CD14-positive monocyte (primary cell): Measurements from ENCODE around the gene NID1. TPM values are rescaled to one million over a fixed set of nuclear protein-coding genes. Genes with fewer than 3 reads are reported as not detected.

Experiments
- DNase-seq, 3 donors: peaks; one replicate each; pipeline ENCODE4 v3.0.0-alpha.2; 2011 to 2022
- H2AFZ ChIP-seq: 2 replicates; pipeline ENCODE4 v1.6.0; 2012; ENCODE audit warnings: mild to moderate bottlenecking, low read depth, low read length, inconsistent platforms; ENCODE audit not compliant: insufficient read depth, poor library complexity, severe bottlenecking
- H3K27ac ChIP-seq, 2 donors: 1 replicate in 1 of 2; 2 replicates in 1 of 2; pipeline ENCODE4 v1.5.1; 2012 to 2013; ENCODE audit warnings: low read length in 2 of 2, control low read depth in 1 of 2, inconsistent platforms in 1 of 2, low read depth in 1 of 2, mild to moderate bottlenecking in 1 of 2
- H3K27me3 ChIP-seq, 2 donors: one replicate each; pipeline versions ENCODE4 v1.6.0 to v1.6.1; 2011 to 2013; ENCODE audit warnings: low read length in 2 of 2; ENCODE audit not compliant: control insufficient read depth in 2 of 2, insufficient read depth in 2 of 2
- H3K36me3 ChIP-seq, 2 donors: replicated peaks in 1 of 2; 1 replicate in 1 of 2; 2 replicates in 1 of 2; pipeline versions ENCODE4 v1.5.1 to v1.6.1; 2012 to 2013; ENCODE audit warnings: low read length in 2 of 2, control low read depth in 1 of 2, inconsistent platforms in 1 of 2, mild to moderate bottlenecking in 1 of 2; ENCODE audit not compliant: insufficient read depth in 2 of 2, control insufficient read depth in 1 of 2
- H3K4me1 ChIP-seq, 2 donors: 1 replicate in 1 of 2; 2 replicates in 1 of 2; pipeline versions ENCODE4 v1.5.1 to v1.6.1; 2012 to 2013; ENCODE audit warnings: low read length in 2 of 2, control low read depth in 1 of 2, inconsistent platforms in 1 of 2, mild to moderate bottlenecking in 1 of 2, moderate library complexity in 1 of 2; ENCODE audit not compliant: insufficient read depth in 2 of 2, control insufficient read depth in 1 of 2
- H3K4me2 ChIP-seq: replicated peaks from 2 replicates; pipeline ENCODE3; 2012; ENCODE audit warnings: low read length, moderate library complexity, mild to moderate bottlenecking; ENCODE audit not compliant: poor library complexity, severe bottlenecking; ENCODE audit errors: extremely low read depth
- H3K4me3 ChIP-seq, 3 experiments: fragments of 200-600 bp in 1 of 3; sonication (generic) in 1 of 3; replicated peaks in 1 of 3; 1 replicate in 2 of 3; 2 replicates in 1 of 3; pipeline ENCODE4 v1.5.1; 2011 to 2013; ENCODE audit warnings: low read length in 3 of 3, mild to moderate bottlenecking in 3 of 3, control low read depth in 2 of 3, low read depth in 2 of 3, inconsistent platforms in 1 of 3, moderate library complexity in 1 of 3
- H3K79me2 ChIP-seq: 2 replicates; pipeline ENCODE4 v1.6.0; 2012; ENCODE audit warnings: mild to moderate bottlenecking, control low read depth, inconsistent platforms, low read length, moderate library complexity; ENCODE audit not compliant: insufficient read depth
- H3K9ac ChIP-seq: 2 replicates; pipeline ENCODE4 v1.6.0; 2017; ENCODE audit warnings: low read length, mild to moderate bottlenecking; ENCODE audit not compliant: insufficient read depth, poor library complexity, severe bottlenecking
- H3K9me3 ChIP-seq, 2 donors: replicated peaks in 1 of 2; 1 replicate in 1 of 2; 2 replicates in 1 of 2; pipeline versions ENCODE4 v1.5.1 to v1.6.1; 2012 to 2013; ENCODE audit warnings: low read length in 2 of 2, control low read depth in 1 of 2; ENCODE audit not compliant: control insufficient read depth in 1 of 2, insufficient read depth in 1 of 2
- H4K20me1 ChIP-seq: 2 replicates; pipeline ENCODE4 v1.6.0; 2012; ENCODE audit warnings: mild to moderate bottlenecking, low read length, control low read depth, moderate library complexity; ENCODE audit not compliant: insufficient read depth
- H3K27ac Mint-ChIP-seq, 7 donors: one replicate each; pipeline ENCODE4 v1.8.0; 2020; ENCODE audit warnings: mild to moderate bottlenecking in 7 of 7, mixed read lengths in 7 of 7, moderate library complexity in 6 of 7, inconsistent platforms in 2 of 7
- H3K27me3 Mint-ChIP-seq, 3 donors: one replicate each; pipeline ENCODE4 v1.8.0; 2021 to 2022; ENCODE audit warnings: low read depth in 3 of 3, mild to moderate bottlenecking in 3 of 3, mixed read lengths in 3 of 3, moderate library complexity in 3 of 3, inconsistent platforms in 1 of 3
- H3K36me3 Mint-ChIP-seq, 2 donors: one replicate each; pipeline ENCODE4 v1.8.0; 2020; ENCODE audit warnings: mixed read lengths in 2 of 2, inconsistent platforms in 1 of 2, mild to moderate bottlenecking in 1 of 2
- H3K4me1 Mint-ChIP-seq: one replicate; pipeline ENCODE4 v1.8.0; 2020; ENCODE audit warnings: mild to moderate bottlenecking, mixed read lengths
- H3K4me3 Mint-ChIP-seq, 2 donors: one replicate each; pipeline ENCODE4 v1.8.0; 2020; ENCODE audit warnings: mild to moderate bottlenecking in 2 of 2, mixed read lengths in 2 of 2, moderate library complexity in 1 of 2
- H3K9me3 Mint-ChIP-seq, 7 donors: one replicate each; pipeline ENCODE4 v1.8.0; 2020 to 2022; ENCODE audit warnings: mixed read lengths in 7 of 7, mild to moderate bottlenecking in 6 of 7, moderate library complexity in 6 of 7, inconsistent platforms in 2 of 7
- CTCF ChIP-seq: fragments of 200-600 bp; IDR thresholded peaks from one replicate; pipeline ENCODE4 v1.8.0; 2022; ENCODE audit warnings: antibody characterized with exemption, mild to moderate bottlenecking
- WGBS: methylation state at CpG from one replicate; pipeline ENCODE4 v1.1.5; 2013; ENCODE audit warnings: missing lambda C conversion rate; ENCODE audit not compliant: insufficient coverage; 5-methylcytosine and 5-hydroxymethylcytosine counted together
- intact Hi-C, 2 donors: fragments of 100-400 bp; cut with micrococcal nuclease; formaldehyde crosslinking; loops; one replicate each; pipeline versions ENCODE4 v1.15.0 to v1.15.1; 2023
- polyA plus RNA-seq, 3 donors: library from polyadenylated mRNA; depleted of rRNA in 1 of 3; unstranded in 2 of 3; stranded (reverse) in 1 of 3; fragments of 300-500 nt in 2 of 3; fragments of >200 nt in 1 of 3; fragmentation: Illumina TruSeq in 2 of 3; gene quantifications; 1 replicate in 2 of 3; 2 replicates in 1 of 3; pipeline ENCODE4 v1.2.3, GENCODE V29; 2012 to 2021

NID1 gene
- polyA plus RNA-seq, 3 donors = 6.8 to 19.7 (median 14.4) TPM

DNA sequence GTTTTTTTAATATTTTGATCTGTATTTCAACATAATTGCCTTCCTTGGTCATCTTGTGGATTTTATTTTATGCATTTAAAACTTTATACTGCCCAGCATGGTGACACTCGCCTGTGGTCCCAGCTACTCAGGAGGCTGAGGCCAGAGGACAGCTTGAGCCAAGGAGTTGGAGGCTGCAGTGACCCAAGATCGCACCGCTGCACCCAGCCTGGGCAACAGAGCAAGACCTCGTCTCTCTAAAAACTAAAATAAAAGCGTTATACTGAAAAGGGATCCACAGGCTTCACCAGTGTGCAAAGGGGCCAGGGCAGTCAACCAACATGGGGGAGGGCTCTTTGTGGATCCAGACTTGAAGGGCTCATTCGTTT, 1.4 kb downstream of the NID1 start:
- Mint-ChIP-seq H3K27ac (peak overlapping the region in 2 of 7 donors; percentile 49 to 57), H3K4me3 (peak overlapping the region; percentile 86 to 92), H3K36me3 (peaks cover 12 to 15% of the 10 kb centered on the region in 2 donors), H3K9me3 (peaks cover 0 to 5% (median 0%) of the 10 kb centered on the region in 7 donors), H3K27me3 (peaks cover 21 to 43% (median 36%) of the 10 kb centered on the region in 3 donors), H3K4me1 (peaks cover 37% of the 10 kb centered on the region)
- Histone ChIP-seq H3K9ac (peak overlapping the region; percentile 73), H3K4me2 (peak overlapping the region; percentile 87), H3K36me3 (no peaks in the 10 kb centered on the region), H3K27ac (peak overlapping the region in 1 of 2 donors; percentile 88), H2AFZ (peak overlapping the region; percentile 97), H4K20me1 (no peaks in the 10 kb centered on the region), H3K4me1 (peaks cover 37 to 53% of the 10 kb centered on the region in 2 donors), H3K4me3 (peak overlapping the region; percentile 67 to 82 (median 68)), H3K9me3 (no peaks in the 10 kb centered on the region), H3K27me3 (peaks cover 4 to 13% of the 10 kb centered on the region in 2 donors), H3K79me2 (no peaks in the 10 kb centered on the region)
- intact Hi-C loops = loop anchor here in 1 of 2 donors (5.0 kb wide), 1 partner anchor 34 kb away; no protein-coding TSS in a partner anchor
- TF ChIP-seq CTCF = no peak
- no peak for DNase-seq
- WGBS = 75% methylated on average over 6 of the region's 6 CpGs

- Histone ChIP-seq H3K9ac (no peak overlapping the region), H3K9me3 (no peaks in the 10 kb centered on the region), H3K36me3 (no peaks in the 10 kb centered on the region), H3K4me2 (no peak overlapping the region), H3K79me2 (no peaks in the 10 kb centered on the region), H4K20me1 (no peaks in the 10 kb centered on the region), H3K4me3 (no peak overlapping the region), H3K27ac (no peak overlapping the region), H2AFZ (no peak overlapping the region), H3K4me1 (peaks cover 14 to 28% of the 10 kb centered on the region in 2 donors), H3K27me3 (peaks cover 4 to 13% of the 10 kb centered on the region in 2 donors)
- no peak for TF ChIP-seq CTCF
- Mint-ChIP-seq H3K36me3 (peaks cover 10 to 12% of the 10 kb centered on the region in 2 donors), H3K9me3 (peaks cover 0 to 5% (median 0%) of the 10 kb centered on the region in 7 donors), H3K4me3 (no peak overlapping the region), H3K27ac (no peak overlapping the region), H3K27me3 (peaks cover 22 to 35% (median 28%) of the 10 kb centered on the region in 3 donors), H3K4me1 (peaks cover 21% of the 10 kb centered on the region)
- WGBS = no CpG with 5 or more reads among the region's 4 CpGs
- intact Hi-C loops = loop anchor here in 1 of 2 donors (2.0 to 5.0 kb wide), 2 partner anchors 13 to 37 kb away; no protein-coding TSS in a partner anchor
- no peak for DNase-seq
Observed at GRCh38 chr1:236060286-236060685, 4.6 kb downstream of the NID1 start.
